Measurements from ENCODE around the gene FARS2. TPM values are rescaled to one million over a fixed set of nuclear protein-coding genes. Genes with fewer than 3 reads are reported as not detected.

Gene FARS2
- polyA plus RNA-seq, 1 of the 3 experiments (the other 2 are of a cell fraction), result 12.5 TPM

GRCh38 chr6:5506149-5506548 lies 244.8 kb downstream of the FARS2 start:
- 91% methylated on average over 4 of the region's 4 CpGs for WGBS (ENCODE audit: low lambda C conversion rate)
- Histone ChIP-seq H3K79me2 (ENCODE audit: insufficient read depth) (no peaks in the 10 kb centered on the region), H3K4me1 (ENCODE audit: control insufficient read depth in 1 of 2, insufficient read depth in 2 of 2, low read depth in 1 of 2, low read length in 1 of 2) (peaks cover under 1 to 2% of the 10 kb centered on the region in 2 experiments; a peak in 2 of 4 replicates), H3K9me2 (no peaks in the 10 kb centered on the region), H3K27ac (ENCODE audit: low read depth in 2 of 2, low read length in 1 of 2) (no peak overlapping the region), H3K27me3 (ENCODE audit: insufficient read depth) (no peaks in the 10 kb centered on the region), H2AFZ (ENCODE audit: low read depth) (no peak overlapping the region), H3K36me3 (replicated peaks in 1 of 2; ENCODE audit: control insufficient read depth in 1 of 2, insufficient read depth in 2 of 2, low read length in 1 of 2) (no peaks in the 10 kb centered on the region), H3K4me2 (no peak overlapping the region), H3K9ac (no peak overlapping the region), H3K4me3 (ENCODE audit: low read depth in 2 of 2, low read length in 1 of 2) (no peak overlapping the region), H4K20me1 (ENCODE audit: insufficient read depth) (no peaks in the 10 kb centered on the region), H3F3A (replicated peaks; ENCODE audit: insufficient read depth) (no peaks in the 10 kb centered on the region), H3K9me3 (no peaks in the 10 kb centered on the region)
- no peak for DNase-seq
- CTCF ChIA-PET, result interaction anchor here (1.6 kb wide), 1 partner anchor 16 kb away, joined by 3 read pairs; no protein-coding TSS in a partner anchor
- POLR2A ChIA-PET, result no interaction called here
- TF ChIP-seq CTCF (IDR thresholded peaks at IDR 0.05), result no peak
- no peak for TF ChIP-seq MXI1 (IDR thresholded peaks at IDR 0.05; ENCODE audit: low read depth, low read length)
- TF ChIP-seq MEF2A (IDR thresholded peaks at IDR 0.05; ENCODE audit: borderline replicate concordance, low read depth), result no peak
- TF ChIP-seq POLR2AphosphoS5 (IDR thresholded peaks at IDR 0.05; ENCODE audit: low read depth, low read length), result no peak
- TF ChIP-seq PBX3 (IDR thresholded peaks at IDR 0.05), result no peak
- TF ChIP-seq JUND (IDR thresholded peaks at IDR 0.05), result no peak
- no peak for TF ChIP-seq TEAD4 (IDR thresholded peaks at IDR 0.05; ENCODE audit: borderline replicate concordance, insufficient read depth)
- TF ChIP-seq ZBTB33 (IDR thresholded peaks at IDR 0.05; ENCODE audit: borderline replicate concordance, low read depth), result no peak
- no peak for TF ChIP-seq MAX (IDR thresholded peaks at IDR 0.05; ENCODE audit: low read depth)
- TF ChIP-seq FOSL2 (IDR thresholded peaks at IDR 0.05; ENCODE audit: borderline replicate concordance, low read depth), result no peak
- no peak for TF ChIP-seq RFX5 (IDR thresholded peaks at IDR 0.05; ENCODE audit: low read length)
- no peak for TF ChIP-seq RCOR1 (IDR thresholded peaks at IDR 0.05; ENCODE audit: low read length)
- no peak for TF ChIP-seq CHD2 (IDR thresholded peaks at IDR 0.05; ENCODE audit: low read length, partially characterized antibody)
- TF ChIP-seq ELF1 (IDR thresholded peaks at IDR 0.05), result no peak
- no peak for TF ChIP-seq RAD21 (IDR thresholded peaks at IDR 0.05; ENCODE audit: low read length)
- no peak for TF ChIP-seq SMC3 (IDR thresholded peaks at IDR 0.05; ENCODE audit: low read depth, low read length)
- no peak for TF ChIP-seq IRF3 (IDR thresholded peaks at IDR 0.05; ENCODE audit: low read depth, low read length)
- no peak for TF ChIP-seq NRF1 (IDR thresholded peaks at IDR 0.05; ENCODE audit: low read depth, low read length)
- no peak for TF ChIP-seq GATA2 (CRISPR knock-in tag; IDR thresholded peaks at IDR 0.05)
- no peak for TF ChIP-seq USF2 (IDR thresholded peaks at IDR 0.05; ENCODE audit: borderline replicate concordance, low read depth, low read length)
